Left renal cortex interstitium (tissue), 4 donors: ENCODE data around the gene MTCL1. TPM values are rescaled to one million over a fixed set of nuclear protein-coding genes. Genes with fewer than 3 reads are reported as not detected.

Source experiments
- DNase-seq, 4 donors: peaks; one replicate each; pipeline ENCODE4 v3.0.0-alpha.2; 2013; ENCODE audit warnings: low read depth in 4 of 4, low spot score in 2 of 4, missing footprints in 1 of 4
- polyA plus RNA-seq, 4 donors: library from polyadenylated mRNA; unstranded; fragments of 120-200 nt; gene quantifications; one replicate each; pipeline ENCODE4 v1.2.1, GENCODE V29; 2013; ENCODE audit not compliant: insufficient read length in 4 of 4

Gene MTCL1
- polyA plus RNA-seq, 4 donors, result 13.4 to 33.1 (median 22.6) TPM

- no peak for DNase-seq
Measured at GRCh38 chr18:8851659-8852058, 146.3 kb downstream of the MTCL1 start.

- DNase-seq, result no peak
Measured at GRCh38 chr18:8854550-8854949, 149.2 kb downstream of the MTCL1 start.

GRCh38 chr18:8854962-8855361 is 149.6 kb downstream of the MTCL1 start:
- no peak for DNase-seq

GRCh38 chr18:8856212-8856611 is 150.9 kb downstream of the MTCL1 start:
- no peak for DNase-seq

GRCh38 chr18:8856769-8857393 is 151.5 kb downstream of the MTCL1 start:
- DNase-seq, result no peak

GRCh38 chr18:8857806-8858205 is 152.4 kb downstream of the MTCL1 start:
- no peak for DNase-seq

GRCh38 chr18:8858888-8859511 is 153.6 kb downstream of the MTCL1 start:
- no peak for DNase-seq

- no peak for DNase-seq
Measured at GRCh38 chr18:8860845-8861642, 155.7 kb downstream of the MTCL1 start.

GRCh38 chr18:8863427-8863826 is 158.1 kb downstream of the MTCL1 start:
- no peak for DNase-seq

- DNase-seq, result no peak
Measured at GRCh38 chr18:8865934-8866333, 160.6 kb downstream of the MTCL1 start.

GRCh38 chr18:8866679-8867078 is 161.3 kb downstream of the MTCL1 start:
- DNase-seq, result no peak

- no peak for DNase-seq
Measured at GRCh38 chr18:8868276-8868675, 162.9 kb downstream of the MTCL1 start.

GRCh38 chr18:8868779-8869415 is 163.5 kb downstream of the MTCL1 start:
- no peak for DNase-seq

GRCh38 chr18:8869696-8870095 is 164.3 kb downstream of the MTCL1 start:
- DNase-seq, result no peak

- DNase-seq, result no peak
Measured at GRCh38 chr18:8870528-8870927, 165.2 kb downstream of the MTCL1 start.

- DNase-seq, result no peak
Measured at GRCh38 chr18:8871489-8871888, 166.1 kb downstream of the MTCL1 start.

GRCh38 chr18:8874872-8875271 is 169.5 kb downstream of the MTCL1 start:
- DNase-seq, result no peak

- DNase-seq, result no peak
Measured at GRCh38 chr18:8876887-8877286, 171.5 kb downstream of the MTCL1 start.

GRCh38 chr18:8881103-8881502 is 175.7 kb downstream of the MTCL1 start:
- DNase-seq, result no peak
